Hematopoietic multipotent progenitor cell treated with erythropoietin and hydrocortisone succinate and interleukin-3 and kit ligand, for 6 days (in vitro differentiated cells): ENCODE results near the gene EYS.

ENCODE experiments used
- DNase-seq: peaks from one replicate; pipeline ENCODE4 v3.0.0-alpha.2; 2015

EYS gene

DNA sequence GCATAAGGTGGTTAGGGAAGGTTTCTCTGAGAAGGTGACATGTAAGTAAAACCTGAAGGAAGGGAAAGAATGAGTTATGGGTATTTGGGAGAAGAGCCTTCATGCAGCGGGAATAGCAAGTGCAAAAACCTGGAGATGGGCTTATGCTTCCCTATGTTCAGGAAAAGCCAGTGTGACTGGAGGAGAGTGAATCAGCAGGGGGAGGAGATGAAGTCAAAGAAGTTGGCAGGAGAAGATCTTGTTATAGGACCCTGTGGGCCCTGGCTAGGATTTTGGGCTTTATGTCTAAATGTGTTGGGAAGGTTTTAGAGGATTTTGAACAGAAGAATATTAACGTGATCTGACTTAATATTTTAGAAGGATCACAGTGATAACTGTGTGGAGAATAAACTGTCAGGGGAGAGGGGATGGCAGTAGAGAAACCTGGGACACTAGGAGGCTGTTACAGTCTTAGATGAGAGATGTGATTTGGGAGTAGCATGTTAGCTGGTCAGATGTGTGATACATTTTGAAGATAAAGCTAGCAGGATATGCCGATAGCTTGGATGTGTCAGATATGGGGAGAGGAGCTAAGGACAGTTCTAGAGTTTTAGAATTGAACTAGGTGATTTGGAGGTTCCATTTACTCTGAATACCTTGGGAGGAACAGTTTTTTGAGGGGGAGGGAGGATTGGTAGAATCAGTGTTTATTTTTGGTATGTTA is 2030.5 kb downstream of the EYS start:
- no peak for DNase-seq

DNA sequence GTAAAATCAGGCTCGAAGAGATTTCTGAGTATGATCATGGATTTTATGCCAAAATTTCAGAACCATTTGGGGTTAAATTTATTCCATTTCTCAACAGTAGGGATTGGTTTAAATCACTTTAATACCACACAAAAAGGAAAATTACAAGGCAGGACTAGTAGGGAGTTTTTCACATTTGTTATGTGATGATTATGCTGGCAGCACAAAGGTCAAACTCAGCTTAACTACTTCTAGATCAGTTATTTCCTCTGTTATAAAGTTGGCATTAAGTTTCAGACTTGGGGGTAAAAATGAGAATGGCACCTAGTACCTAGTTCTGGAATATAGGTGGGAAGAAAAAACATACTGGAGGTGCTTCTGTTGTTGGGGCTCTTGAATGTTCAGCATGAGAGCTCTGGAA is 2031.9 kb downstream of the EYS start:
- DNase-seq, result no peak

DNA sequence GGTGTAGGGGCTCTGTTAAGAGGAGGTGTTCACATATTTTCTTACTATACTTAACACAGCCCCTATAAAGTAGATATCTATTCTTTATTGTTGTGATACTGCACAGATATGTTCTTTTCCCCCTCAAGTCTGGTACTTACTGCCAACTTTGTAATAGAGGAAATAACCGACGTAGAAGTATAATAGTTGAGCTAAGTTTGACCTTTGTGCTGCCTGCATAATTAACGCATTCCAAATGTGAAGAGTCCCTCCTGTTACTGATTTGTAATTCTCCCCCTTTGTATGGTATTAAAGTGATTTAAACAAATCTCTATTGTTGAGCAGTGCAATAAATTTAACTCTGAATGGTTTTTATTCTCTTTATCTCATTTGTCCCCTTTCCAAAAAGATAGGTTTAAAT is 2032.4 kb downstream of the EYS start:
- no peak for DNase-seq

DNA sequence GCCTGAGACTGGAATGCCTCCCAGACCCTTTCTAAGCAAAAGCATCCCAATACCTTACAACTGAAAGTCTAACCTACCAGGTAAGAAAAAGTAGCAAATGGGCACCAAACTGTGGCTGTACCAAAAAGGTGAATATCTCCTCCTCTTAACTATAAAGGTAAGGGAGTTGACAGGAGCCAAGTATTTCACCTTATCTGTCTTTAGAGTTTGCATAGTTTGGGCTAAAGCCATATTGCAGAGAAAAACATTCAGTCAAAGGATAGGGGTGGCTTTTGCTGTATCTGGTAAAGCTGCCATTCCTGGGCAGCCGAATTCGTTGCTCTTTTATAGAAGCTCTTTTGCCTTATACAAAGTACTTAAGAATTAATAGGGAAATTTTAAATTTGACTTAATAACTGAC is 2033.3 kb downstream of the EYS start:
- no peak for DNase-seq

DNA sequence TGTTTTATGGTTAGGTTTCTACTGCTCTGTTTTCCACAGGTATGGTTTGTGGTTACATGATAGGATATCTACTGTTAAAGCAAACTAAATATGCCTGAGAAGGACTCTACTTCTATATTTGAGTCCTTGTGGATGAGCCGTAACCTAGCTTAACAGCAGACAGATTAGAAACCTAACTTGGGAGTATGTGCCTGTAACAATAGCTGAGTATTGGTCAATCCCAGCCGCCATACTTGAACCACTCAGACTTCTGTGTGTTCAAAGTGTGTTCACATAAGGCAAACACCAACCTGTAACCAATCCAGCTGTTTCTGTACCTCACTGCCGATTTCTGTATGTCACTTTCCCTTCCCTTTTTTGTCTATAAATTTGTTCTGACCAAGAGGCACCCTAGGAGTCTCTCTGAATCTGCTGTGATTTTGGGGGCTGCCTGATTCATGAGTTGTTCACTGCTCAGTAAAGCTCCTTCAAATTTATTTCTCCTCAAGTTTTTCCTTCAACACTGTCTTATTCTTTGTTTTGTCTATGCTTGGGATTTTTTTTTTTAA is 2034.4 kb downstream of the EYS start:
- no peak for DNase-seq

DNA sequence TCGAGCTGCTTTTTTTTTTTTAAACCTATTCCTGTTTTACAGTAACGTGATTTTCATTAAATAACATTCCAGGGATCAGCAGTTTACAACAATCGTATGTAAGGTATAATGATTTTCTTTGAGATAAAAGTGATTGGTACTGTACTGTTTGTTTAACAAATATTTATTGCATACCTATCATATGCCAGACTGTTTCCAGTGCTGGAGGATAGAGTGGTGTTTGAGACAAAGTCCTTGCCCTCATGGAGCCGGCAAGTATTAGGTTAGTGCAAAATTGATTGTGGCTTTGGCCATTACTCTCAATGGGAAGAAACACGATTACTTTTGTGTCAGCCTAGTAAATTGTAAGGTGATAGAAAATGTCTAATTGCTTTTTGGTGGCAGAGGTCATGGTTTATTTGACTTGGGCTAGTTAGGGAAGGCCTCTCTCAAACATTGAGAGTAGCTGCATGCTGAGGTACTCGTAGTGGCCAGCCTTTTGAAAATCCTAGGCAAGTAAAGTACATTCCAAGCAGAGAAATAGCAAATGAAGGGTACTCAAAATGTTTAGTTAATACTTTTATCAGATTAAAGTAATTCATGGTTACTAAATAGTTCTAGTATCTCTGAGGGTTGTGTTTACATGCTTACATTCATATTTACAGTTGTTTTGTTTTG is 2035.8 kb downstream of the EYS start:
- no peak for DNase-seq
